ENCODE data around the gene MPZL2. TPM values are rescaled to one million over a fixed set of nuclear protein-coding genes. Genes with fewer than 3 reads are reported as not detected.
"Not testable (repeated sequence)": the region's sequence is repeated elsewhere in the genome, so short reads cannot be mapped to it uniquely, and the experiment has no call there.

Gene MPZL2
- total RNA-seq, 1 experiment from 2014 or later, result 51.5 TPM

DNA sequence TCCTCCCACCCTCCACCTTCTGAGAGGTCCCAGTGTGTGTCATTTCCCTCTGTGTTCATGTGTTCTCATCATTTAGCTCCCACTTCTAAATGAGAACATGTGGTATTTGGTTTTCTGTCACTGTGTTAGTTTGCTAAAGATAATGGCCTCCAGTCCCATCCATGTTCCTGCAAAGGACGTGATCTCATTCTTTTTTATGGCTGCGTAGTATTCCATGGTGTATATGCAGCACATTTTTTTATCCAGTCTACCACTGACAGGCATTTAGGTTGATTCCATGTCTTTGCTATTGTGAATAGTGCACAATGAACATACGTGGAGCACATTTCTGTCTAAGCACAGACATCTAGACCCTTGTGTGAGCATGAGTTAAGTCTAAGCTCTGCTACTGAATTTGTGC, 46.2 kb upstream of the MPZL2 start:
- Histone ChIP-seq H3K9me2 (replicated peaks; ENCODE audit: low read length) (no peaks in the 10 kb centered on the region), H3F3A (ENCODE audit: low read length, unreplicated experiment) (no peaks in the 10 kb centered on the region), H3K79me2 (ENCODE audit: low read length) (no peaks in the 10 kb centered on the region), H2AFZ (ENCODE audit: low read length) (no peak overlapping the region), H3K4me1 (ENCODE audit: insufficient read depth, low read length) (peaks cover 9% of the 10 kb centered on the region), H3K9me3 (ENCODE audit: low read length) (no peaks in the 10 kb centered on the region), H3K27me3 (ENCODE audit: low read length) (no peaks in the 10 kb centered on the region), H3K4me2 (ENCODE audit: low read length) (no peak overlapping the region), H3K4me3 (ENCODE audit: low read length) (no peak overlapping the region), H3K9ac (ENCODE audit: low read length) (no peak overlapping the region), H3K36me3 (ENCODE audit: low read depth, low read length) (no peaks in the 10 kb centered on the region), H4K20me1 (ENCODE audit: low read length) (no peaks in the 10 kb centered on the region), H3K27ac (ENCODE audit: low read length) (no peak overlapping the region)
- BruUV-seq (replicated peaks), result no TSS peak
- POLR2A ChIA-PET (ENCODE audit: unreplicated experiment), result no interaction called here
- no peak for DNase-seq
- TF ChIP-seq EZH2phosphoT487 (IDR thresholded peaks at IDR 0.05; ENCODE audit: borderline replicate concordance, low read length), result no peak
- no peak for TF ChIP-seq EZH2 (IDR thresholded peaks at IDR 0.05; ENCODE audit: low read length, unreplicated experiment)
- TF ChIP-seq, protein P1, sequence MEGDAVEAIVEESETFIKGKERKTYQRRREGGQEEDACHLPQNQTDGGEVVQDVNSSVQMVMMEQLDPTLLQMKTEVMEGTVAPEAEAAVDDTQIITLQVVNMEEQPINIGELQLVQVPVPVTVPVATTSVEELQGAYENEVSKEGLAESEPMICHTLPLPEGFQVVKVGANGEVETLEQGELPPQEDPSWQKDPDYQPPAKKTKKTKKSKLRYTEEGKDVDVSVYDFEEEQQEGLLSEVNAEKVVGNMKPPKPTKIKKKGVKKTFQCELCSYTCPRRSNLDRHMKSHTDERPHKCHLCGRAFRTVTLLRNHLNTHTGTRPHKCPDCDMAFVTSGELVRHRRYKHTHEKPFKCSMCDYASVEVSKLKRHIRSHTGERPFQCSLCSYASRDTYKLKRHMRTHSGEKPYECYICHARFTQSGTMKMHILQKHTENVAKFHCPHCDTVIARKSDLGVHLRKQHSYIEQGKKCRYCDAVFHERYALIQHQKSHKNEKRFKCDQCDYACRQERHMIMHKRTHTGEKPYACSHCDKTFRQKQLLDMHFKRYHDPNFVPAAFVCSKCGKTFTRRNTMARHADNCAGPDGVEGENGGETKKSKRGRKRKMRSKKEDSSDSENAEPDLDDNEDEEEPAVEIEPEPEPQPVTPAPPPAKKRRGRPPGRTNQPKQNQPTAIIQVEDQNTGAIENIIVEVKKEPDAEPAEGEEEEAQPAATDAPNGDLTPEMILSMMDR (conservative IDR thresholded peaks at IDR 0.05; ENCODE audit: low read depth, low read length), result no peak
- CTCF ChIA-PET, result no interaction called here
- no peak for ATAC-seq
- intact Hi-C loops (cut with micrococcal nuclease), result no loop called here

DNA sequence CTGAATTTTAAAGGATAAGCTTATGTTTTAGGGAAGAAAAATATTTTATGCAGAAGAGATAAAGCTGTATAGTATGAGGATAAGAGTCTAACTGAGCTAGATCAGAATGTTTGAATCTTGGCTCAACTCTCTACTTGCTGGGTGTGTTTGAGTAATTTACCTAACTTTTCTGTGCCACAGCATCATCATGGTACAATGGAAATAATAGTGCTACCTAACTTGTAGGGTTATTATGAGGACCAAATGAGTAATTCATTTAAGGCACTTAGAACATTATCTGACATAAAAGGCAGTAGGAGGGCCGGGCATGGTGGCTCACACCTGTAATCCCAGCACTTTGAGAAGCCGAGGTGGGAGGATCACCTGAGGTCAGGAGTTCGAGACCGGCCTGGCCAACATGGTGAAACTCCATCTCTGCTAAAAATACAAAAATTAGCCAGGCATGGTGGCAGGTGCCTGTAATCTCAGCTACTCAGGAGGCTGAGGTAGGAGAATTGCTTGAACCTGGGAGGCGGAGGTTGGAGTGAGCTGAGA, 45.0 kb upstream of the MPZL2 start:
- H3K4me1 ChIP-seq (ENCODE audit: insufficient read depth, low read length); H3K9ac ChIP-seq (ENCODE audit: low read length); H4K20me1 ChIP-seq (ENCODE audit: low read length); POLR2A ChIA-PET (ENCODE audit: unreplicated experiment); H2AFZ ChIP-seq (ENCODE audit: low read length); H3K9me3 ChIP-seq (ENCODE audit: low read length); ATAC-seq; H3K4me3 ChIP-seq (ENCODE audit: low read length); H3K9me2 ChIP-seq (replicated peaks; ENCODE audit: low read length); H3K27ac ChIP-seq (ENCODE audit: low read length); H3K79me2 ChIP-seq (ENCODE audit: low read length); intact Hi-C loops (cut with micrococcal nuclease); H3K36me3 ChIP-seq (ENCODE audit: low read depth, low read length); H3K4me2 ChIP-seq (ENCODE audit: low read length); H3K27me3 ChIP-seq (ENCODE audit: low read length); H3F3A ChIP-seq (ENCODE audit: low read length, unreplicated experiment); BruUV-seq (replicated peaks); DNase-seq: not testable (repeated sequence)
- CTCF ChIA-PET, result interaction anchor here (1.0 kb wide), 1 partner anchor 14 kb away, joined by 3 read pairs; no protein-coding TSS in a partner anchor

DNA sequence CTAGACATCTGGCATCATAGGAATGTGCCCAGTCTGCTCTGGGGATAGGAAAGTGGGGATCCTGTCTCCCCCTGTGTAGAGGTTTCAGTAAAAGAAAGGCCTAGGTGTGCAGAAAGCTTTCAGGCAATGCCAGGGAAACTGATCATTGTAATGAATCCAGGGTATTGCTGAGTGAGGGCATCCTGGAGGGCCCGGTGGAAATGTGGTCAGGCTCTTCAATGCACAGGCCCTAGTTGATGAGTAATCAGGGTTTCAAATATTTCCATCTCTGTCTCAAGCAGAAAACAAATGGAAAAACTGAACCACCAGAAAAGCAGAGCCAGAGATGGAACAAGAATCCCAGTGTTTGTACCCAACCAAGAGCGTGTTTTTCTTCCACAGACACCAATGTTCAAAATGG, 42.5 kb upstream of the MPZL2 start:
- intact Hi-C loops (cut with micrococcal nuclease), result no loop called here
- no peak overlapping the region for H3K4me2 ChIP-seq (ENCODE audit: low read length)
- H3K9me3 ChIP-seq (ENCODE audit: low read length), result no peaks in the 10 kb centered on the region
- H3K4me1 ChIP-seq (ENCODE audit: insufficient read depth, low read length), result no peaks in the 10 kb centered on the region
- no peak overlapping the region for H3K4me3 ChIP-seq (ENCODE audit: low read length)
- DNase-seq (no peak), ATAC-seq (no peak)
- no peak overlapping the region for H3K9ac ChIP-seq (ENCODE audit: low read length)
- H4K20me1 ChIP-seq (ENCODE audit: low read length), result no peaks in the 10 kb centered on the region
- no peaks in the 10 kb centered on the region for H3K79me2 ChIP-seq (ENCODE audit: low read length)
- H3K9me2 ChIP-seq (replicated peaks; ENCODE audit: low read length), result no peaks in the 10 kb centered on the region
- no TSS peak for BruUV-seq (replicated peaks)
- no peaks in the 10 kb centered on the region for H3K36me3 ChIP-seq (ENCODE audit: low read depth, low read length)
- TF ChIP-seq, protein P1 (conservative IDR thresholded peaks at IDR 0.05; ENCODE audit: low read depth, low read length), result no peak
- TF ChIP-seq EZH2phosphoT487 (IDR thresholded peaks at IDR 0.05; ENCODE audit: borderline replicate concordance, low read length) (no peak), EZH2 (IDR thresholded peaks at IDR 0.05; ENCODE audit: low read length, unreplicated experiment) (no peak)
- H3F3A ChIP-seq (ENCODE audit: low read length, unreplicated experiment), result no peaks in the 10 kb centered on the region
- peaks cover 16% of the 10 kb centered on the region for H3K27me3 ChIP-seq (ENCODE audit: low read length)
- no peak overlapping the region for H3K27ac ChIP-seq (ENCODE audit: low read length)
- POLR2A ChIA-PET (ENCODE audit: unreplicated experiment), result no interaction called here
- H2AFZ ChIP-seq (ENCODE audit: low read length), result no peak overlapping the region
- CTCF ChIA-PET, result no interaction called here
